NCI-H2171 (cell line): Measurements from ENCODE around the gene TTC23.
A peak's percentile ranks its signal among the peaks of the same experiment; 100 is the strongest.

Experiments used
- DNase-seq: peaks from one replicate; lab custom pipeline; 2025; lab: John Stamatoyannopoulos, UW

TTC23 gene, protein sequence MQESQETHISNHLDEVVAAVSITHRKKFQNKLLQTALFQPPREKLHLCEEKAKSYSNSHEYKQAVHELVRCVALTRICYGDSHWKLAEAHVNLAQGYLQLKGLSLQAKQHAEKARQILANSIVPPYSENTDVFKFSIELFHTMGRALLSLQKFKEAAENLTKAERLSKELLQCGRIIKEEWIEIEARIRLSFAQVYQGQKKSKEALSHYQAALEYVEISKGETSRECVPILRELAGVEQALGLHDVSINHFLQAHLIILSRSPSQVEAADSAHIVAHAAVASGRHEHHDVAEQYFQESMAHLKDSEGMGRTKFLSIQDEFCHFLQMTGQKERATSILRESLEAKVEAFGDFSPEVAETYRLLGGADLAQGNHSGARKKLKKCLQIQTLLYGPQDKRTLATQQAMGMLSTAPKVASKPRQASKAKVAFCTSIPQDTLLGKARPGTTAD

DNA sequence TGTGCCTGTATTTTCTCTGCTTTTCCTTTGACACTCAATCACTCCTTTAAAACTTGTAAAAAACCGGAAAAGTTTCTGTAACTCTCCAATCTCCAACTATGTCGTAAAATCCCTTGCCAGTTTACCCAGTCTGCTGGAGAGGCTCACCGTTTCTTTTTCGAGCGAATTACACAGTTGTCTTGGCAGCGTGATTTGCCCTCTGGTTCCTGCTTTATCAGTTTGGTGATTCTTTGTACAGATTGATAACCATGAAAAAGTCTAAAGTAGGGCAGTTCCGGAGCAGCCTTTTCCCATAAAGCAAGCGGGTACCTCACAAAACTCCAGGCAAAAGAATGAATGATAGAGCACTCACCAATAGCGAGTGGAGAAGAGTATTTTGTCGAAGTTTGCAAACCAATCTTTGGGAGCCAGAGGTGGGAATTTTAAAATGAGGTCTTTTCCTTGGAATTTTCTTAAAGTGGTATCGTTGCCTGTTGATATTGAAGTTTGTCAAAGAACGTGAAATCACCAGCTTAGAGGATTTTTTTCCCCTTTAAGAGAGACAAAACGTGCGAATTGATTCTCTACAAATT lies at the start of gene TTC23:
TSS of gene TTC23 (minus strand) at position 312 of the 572 bp plus-strand sequence. CDS start 20,869 bp downstream, outside the sequence.
- DNase-seq, result no peak

DNA sequence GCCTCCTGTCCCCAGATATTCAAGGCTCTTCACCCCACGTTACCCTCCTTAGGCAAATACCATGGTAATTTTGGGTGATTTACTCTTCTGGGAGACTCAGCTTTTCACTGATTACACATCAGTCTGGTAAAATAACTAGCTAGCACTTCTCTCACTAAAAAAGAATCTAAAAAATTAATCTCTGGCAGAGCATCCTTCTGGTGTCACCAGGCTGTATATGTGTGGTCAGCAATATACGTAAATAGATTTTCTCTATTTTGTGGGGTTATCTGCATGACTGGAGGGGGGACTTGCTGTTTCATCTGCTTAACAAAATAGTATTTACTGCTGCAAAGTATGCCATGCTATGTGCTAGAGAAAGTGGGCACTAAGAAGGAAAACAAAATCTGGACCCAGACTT lies 47.0 kb upstream of the TTC23 start:
- DNase-seq, result no peak

DNA sequence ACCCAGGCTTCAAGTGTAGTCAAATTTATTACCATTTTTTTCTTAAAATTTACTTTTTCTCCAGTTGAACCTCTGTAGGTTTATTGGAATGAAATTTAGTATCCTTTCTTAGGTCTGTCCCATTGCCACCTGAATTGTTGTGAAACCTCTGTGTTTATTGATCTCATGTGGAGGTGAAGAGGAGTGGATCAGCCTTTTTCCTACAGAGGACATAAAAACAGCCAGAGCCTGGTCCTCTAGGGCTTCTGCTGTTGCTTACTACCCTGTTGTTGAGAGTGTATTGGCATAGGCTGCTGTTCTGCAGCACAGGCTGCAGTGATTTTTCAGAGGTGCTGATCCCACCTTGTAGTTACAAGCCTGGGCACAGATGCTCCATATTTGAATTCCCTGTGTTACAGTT lies 46.5 kb upstream of the TTC23 start:
- DNase-seq, result no peak

DNA sequence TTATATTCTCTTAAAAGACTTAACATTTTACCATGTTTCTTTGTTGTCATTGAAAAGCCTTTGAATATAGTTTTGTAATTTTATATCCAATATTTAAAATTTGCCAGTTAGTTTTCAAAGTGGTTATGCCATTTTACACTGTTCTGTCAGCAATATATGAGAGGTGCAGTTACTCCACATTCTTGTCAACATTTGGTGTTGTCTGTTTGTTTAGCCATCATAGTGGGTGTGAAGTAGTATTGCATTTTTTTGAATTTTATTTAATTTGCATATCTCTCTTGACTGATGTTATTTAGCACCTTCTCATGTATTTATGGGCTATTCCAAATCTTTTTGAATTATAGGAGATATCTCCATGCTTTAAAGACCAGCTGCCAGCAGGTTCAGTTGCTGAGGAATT lies 42.3 kb upstream of the TTC23 start:
- DNase-seq, result no peak

DNA sequence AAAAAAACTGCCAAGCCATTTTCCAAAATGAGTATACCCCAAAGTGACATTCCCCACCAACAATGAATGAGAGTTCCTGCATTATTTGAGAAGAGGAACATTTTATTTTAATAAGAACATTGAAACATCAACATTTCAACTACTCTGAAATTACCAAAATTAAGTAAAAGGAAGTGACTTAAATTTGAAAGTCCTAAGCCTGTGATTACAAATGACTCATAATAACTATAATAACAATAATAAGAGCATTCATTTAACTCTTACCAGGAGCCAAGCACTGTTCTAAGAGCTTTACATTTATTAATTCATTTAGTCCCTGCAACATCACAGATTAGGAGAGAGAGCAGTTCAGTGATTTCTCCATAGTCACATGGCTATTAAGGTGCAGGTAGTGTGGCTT lies 34.3 kb upstream of the TTC23 start:
- no peak for DNase-seq

DNA sequence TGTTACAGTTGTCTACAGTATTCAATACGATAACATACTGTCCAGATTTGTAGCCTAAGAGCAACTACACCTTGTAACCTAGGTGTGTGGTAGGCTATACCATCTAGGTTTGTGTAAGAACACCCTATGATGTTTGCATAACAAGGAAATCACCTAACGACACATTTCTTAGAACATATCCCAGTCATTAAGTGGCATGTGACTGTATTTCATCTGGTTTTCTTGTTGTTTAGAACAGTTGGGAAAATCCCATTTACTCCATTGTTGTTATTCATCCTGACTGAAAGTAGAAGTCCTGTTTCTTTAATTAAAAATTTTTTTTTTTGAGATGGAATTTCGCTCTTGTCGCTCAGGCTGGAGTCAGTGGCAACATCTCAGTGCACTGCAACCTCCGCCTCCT lies 33.2 kb upstream of the TTC23 start:
- DNase-seq, result no peak

DNA sequence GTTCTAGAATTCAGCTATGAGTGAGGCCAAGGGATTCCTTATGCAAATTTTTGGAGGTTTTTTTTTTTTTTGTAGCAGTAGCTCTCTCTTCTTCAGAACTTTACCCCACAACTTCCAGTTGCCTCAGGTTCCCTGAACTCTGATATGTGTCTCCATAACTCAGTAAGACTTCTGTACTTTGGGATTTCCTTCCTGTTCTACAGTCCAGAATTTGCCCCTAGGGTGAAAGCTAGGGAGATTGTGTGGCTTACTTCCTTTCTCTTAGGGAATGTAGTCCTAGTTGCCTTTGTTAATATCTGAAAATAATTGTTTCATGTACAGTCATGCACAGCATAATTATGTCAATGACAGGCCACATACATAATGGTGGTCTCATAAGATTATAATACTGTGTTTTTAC lies 32.7 kb upstream of the TTC23 start:
- DNase-seq, result no peak

DNA sequence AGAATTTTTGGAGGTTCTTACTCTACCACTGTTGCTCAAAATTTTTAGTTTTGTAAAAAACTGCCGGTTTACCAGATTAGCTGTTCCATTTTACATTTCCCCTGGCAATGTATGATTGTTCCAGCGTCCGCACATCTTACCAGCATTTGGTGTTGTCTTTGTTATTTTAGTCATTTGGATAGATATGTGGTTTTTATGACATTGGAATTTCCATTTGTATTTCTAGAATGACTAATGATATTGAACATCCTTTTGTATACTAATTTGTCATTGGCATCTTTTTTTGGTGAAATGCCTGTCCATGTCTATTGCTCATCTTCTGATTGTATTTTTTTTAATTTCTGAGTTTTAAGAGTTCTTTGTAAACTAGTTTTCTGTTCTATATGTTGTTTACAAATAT lies 30.4 kb upstream of the TTC23 start:
- DNase-seq, result no peak

DNA sequence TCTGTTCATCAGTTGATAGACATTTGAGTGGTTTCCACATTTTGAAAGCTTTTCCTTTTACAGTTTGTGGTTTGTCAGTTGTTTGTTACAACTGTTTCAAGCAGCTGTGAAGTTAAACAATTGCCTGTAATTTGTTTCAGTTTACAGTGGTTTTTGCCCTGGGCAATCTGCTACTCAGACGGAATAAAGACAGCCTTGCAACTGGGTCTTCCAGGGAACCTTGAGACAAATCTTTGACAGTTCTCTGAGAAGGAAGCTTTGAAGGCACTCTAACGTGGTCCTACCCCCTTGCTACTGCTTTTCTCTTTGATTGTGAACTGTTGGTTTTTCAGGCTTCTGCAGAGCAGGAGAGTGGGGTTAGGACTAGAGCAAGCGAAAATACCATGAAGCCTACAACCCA lies 29.9 kb upstream of the TTC23 start:
- no peak for DNase-seq

DNA sequence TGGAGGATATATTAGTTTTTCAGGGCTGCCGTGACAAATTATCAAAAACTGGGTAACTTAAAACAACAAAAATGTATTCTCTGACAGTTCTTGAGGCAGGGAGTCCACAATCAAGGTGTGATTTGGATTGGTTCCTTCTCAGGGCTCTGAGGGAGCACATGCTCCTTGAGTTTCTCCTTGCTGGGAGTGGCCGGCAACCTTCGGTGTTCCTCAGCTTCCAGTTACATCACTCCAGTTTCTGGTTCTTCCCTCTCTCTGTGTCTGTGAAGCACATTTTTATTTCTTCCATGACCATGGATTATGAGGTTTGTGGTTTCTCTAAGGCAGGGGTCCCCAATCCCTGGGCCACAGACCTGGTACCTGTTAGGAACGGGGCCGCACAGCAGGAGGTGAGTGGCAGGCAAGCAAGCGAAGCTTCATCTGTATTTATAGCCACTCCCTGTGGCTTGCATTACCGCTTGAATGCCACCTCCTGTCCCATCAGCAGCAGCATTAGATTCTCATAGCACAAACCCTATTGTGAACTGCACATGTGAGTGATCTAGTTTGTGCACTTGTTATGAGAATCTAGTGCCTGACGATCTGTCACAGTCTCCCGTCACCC lies 26.2 kb upstream of the TTC23 start:
- no peak for DNase-seq

DNA sequence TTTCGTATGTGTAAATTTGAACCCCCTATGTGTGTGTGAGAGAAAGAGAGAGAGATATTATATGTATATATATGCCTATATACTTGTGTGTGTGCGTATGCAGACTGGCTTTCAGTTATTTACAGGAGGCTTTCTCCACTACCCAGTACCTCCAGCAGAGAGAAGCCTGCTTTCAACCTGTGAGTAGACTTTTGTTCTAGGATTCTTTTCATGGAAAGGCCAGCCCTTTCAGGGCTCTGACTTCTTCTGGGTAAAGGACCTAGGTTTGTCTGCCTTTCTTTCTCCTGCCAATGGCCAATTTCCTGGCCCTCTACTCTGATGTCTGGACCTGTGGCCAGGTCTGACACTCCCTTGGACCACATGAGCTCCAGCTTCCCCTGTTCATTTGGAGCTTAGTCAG lies 25.7 kb upstream of the TTC23 start:
- no peak for DNase-seq

DNA sequence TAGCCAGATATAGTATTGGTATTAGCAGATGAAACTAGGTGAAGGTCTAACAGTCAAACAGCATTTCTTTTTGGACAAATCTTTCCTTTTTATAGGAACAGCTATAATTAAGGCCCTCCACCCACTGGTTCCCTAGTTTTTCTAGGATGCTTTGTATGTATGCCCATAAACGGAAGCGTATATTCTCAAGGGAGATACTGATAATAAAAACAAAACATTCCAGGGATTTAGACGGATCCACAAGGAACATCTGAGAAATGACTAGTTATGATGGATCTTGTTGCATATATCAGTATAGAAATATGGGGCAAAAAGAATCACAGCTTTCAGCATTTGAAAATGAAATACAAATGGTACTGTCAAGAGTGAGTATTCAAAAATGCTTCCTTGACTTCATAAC lies 24.4 kb upstream of the TTC23 start:
- no peak for DNase-seq

DNA sequence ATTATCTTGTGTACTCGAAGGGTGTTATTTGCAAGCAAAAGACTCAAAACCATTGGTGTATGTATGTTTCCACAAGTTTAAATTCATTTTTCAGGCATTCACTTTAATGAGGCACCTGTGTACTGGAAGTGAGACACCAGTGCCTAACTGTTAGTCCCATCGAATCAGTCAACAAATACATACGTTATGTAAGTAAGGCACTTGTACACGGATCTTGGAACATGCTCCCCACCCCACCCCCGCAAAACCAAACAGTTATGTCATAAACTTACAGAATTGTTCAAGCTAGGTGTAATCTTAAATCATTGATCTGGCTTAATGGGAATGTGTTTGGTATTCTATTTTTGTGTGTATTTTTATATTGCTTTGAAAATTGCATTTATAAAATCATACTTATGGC lies 19.1 kb upstream of the TTC23 start:
- no peak for DNase-seq

DNA sequence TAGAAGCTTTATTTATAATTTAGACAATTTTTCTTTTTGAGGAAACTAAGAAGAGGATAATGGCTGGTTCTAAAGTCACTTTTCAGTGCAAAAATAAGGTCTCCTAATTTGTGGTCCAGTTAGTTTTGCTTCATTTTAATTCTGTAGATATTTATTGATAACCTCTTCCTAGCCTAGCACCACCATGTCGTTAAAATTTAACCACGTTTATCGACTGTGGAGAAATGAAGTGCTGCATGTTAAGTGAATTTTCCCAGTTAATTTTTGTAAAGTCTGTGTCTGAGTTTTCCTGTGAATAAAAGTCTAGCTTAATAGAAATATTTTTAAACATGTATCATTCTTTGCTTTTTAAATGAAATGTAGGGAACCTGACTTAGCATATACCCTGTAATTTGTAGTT lies 18.6 kb upstream of the TTC23 start:
- DNase-seq, result no peak

DNA sequence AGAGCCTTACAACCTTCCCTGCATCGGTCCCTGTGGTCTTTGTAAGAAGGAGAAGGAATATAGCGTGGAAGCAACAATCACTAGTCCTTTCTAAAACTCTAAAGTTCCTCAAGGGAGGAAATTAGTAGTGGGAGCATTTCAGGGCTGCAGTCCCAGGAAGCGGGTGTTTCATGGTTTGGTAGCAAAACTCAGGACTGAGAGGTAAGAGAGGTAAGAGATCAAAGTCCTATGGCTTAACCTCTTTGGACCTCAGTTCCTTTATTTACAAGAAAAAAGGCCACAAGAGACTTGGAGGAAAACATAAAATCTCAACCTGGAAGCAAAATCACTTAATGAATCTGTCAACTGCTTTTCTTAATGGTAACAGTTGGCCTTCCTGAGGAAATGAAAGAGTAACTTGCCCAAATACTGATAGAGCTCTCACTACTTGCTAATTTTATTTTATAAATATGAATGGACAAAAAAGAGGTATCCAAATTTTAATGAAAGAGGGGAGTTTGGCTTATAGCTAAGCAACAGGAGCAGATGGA lies 16.2 kb upstream of the TTC23 start:
- no peak for DNase-seq

DNA sequence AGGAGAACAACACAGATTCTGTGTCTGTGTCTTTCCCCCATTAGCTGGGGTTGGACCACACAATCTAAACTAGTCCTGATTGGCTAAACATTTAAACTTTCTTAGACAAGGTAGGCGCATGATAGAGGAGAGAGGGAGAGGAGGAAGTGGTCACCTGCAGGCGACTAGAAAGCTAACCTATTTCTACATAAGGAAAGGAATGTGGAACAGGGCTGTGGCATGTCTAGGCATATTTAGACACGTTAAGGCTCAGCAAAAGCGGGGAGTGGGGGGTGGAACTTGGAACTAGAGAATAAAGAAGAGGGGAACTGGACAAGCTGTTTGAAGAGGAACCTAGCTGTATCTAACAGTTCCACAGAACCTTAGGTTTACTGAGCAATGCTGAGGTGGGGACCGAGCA lies 14.7 kb upstream of the TTC23 start:
- no peak for DNase-seq

DNA sequence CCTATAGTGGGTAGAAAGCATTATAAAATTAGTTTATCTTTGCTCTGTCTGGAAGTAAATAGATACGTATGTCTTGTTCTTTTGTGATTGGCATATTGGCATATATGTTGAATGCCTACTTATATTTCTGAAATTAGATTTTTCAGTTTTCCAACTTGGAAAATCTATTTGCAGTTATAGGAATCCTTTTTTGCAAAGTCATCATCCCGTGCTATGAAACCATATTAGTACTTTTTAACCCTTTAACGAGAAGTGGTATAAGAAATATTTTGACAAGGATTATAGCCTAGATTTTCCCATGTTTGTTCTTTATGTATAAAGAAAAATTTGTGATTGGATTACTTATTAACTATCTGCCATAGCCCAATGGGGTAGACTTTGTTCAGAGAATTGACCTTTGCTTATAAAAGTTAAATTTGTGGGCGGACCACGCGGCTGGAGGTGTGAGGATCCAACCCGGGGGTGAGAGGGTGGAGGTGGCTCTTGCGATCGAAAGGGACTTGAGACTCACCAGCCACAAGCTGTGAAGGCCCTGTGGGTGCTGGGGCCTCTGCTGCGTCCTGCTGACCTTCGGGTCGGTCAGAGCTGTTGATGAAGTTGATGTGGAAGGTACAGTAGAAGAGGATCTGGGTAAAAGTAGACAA lies 7.8 kb upstream of the TTC23 start:
- DNase-seq, result no peak

DNA sequence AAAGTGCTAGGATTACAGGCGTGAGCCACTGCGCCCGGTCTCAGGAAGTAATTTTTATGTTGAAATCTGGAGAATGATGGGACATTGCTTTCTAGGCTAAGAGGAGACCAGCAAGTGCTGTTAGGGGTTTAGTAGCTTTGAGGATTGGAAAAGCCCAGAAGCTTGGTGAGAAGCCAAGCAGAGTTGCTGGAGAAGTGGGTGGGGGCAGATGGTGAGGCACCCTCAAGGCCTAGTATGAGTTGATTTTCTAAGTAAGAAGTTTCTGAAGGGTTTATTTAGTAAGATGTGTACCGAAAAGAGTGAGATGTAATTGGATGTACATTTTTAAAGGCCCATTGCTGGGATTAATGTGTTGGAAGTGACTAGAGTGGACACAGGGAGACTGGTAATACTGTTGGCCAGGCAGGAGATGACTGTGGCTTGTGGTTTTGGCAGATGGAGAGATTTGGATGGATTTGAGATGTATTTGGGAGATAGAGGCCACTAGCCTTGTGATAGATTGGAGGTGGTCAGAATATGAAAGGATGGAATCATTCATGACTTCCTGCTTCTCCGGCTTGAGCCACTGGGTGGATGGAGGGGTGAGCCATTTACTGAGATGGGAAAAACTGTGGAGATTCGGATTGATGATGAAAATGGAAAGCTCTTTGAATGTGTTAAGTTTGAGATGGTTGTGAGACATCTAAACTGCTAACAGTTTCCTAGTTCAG lies 4.2 kb upstream of the TTC23 start:
- DNase-seq, result no peak

DNA sequence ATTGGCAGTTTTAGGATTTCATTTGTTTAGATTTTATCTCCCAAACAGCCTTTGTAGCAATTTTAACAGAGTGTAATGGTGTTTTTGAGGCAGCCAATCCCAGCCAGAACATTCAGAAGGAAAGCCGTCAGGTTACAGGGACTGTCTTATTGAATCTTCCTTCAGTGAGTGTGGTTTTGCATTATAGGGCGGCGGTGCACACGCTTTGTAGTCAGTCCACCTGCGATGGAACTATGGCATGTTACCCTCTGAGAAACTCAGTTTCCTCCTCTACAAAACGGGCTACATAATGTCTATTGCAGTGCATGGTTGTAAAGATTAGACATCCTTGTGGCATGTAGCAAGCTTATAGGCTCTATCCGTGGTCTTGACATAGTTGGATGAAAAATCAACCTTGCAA lies 2.9 kb upstream of the TTC23 start:
- DNase-seq, result no peak

DNA sequence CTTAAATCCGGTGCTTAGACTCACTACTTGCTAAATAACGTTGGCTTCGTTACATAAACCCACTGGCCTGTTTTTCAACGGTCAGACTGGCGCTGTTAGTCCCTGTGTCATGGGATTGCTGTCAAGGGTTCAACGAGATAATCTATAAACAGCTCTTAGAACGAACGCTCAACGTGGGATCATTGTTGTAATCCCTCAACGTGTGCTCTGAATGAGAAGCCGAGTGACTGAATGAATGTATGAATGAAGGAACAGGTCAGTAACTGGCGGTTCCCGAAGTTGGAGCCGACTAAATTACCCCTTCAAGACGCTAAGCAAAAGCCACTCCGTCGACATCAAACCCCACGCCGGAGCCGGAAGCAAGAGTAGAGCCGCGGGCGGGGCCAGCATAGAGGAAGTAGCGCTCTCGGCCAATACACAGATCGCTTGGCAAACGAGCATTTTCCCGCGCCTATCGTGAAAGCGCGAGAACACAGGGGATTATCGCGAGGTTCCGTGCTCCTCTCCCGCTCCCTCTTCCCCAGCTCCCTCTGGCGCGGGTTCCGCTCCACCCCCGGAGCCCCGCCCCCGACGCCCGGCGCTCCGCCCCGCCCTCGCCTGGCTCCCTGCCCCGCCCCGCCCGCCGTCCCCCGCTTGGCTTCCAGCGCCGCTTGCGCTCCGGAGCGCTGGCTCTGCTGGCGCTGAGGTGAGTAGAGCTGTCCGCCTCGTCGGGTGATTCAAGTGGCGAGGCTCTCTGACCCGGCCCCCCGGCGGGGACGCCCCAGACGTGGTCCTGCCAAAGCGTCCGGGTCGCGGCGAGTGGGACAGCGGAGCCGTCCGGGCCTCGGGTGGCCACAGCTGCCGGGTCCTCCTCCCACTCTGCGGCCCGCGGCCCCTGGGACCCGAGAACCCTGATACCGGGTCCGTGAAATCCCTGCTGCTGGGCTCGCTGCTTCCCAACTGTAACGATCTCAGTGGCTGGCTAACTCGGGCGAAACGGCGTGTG lies 1.8 kb upstream of the TTC23 start, which contains the start of gene LRRC28:
TSS of gene LRRC28 (plus strand) at position 625 of the 985 bp plus-strand sequence. CDS start 4,477 bp downstream, outside the sequence.
- peak; percentile 99 for DNase-seq

DNA sequence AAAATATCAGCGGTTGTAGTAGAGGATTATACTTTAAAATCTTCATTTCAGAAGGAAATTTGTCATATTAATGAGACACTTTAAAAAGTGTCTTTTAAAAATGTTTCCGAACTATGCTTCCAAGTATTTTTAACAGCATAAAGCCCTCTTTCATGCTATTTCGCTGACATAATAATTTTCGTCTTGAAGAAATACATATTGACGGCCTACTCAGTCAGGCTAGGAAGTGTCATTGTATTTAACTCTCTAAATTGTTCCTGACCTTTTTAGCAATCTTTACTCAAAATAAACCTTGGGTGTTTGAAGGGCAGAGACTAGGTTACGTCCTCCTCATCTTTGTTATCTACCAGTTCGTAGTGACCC lies 1.1 kb upstream of the TTC23 start:
- no peak for DNase-seq
